Mesothelial cell of epicardium (in vitro differentiated cells): ENCODE data around the gene PROX1. TPM values are rescaled to one million over a fixed set of nuclear protein-coding genes. Genes with fewer than 3 reads are reported as not detected.

ENCODE experiments used
- DNase-seq, 2 experiments: peaks; one replicate each; pipeline ENCODE4 v3.0.0; 2021; ENCODE audit warnings: low spot score in 2 of 2; ENCODE audit not compliant: unreplicated experiment in 2 of 2
- H3K27ac Mint-ChIP-seq: 2 replicates; pipeline ENCODE4 v1.8.0; 2021; ENCODE audit warnings: mixed read lengths
- H3K27me3 Mint-ChIP-seq: 2 replicates; pipeline ENCODE4 v1.8.0; 2021; ENCODE audit warnings: low read depth, mixed read lengths
- H3K36me3 Mint-ChIP-seq: 2 replicates; pipeline ENCODE4 v1.8.0; 2021; ENCODE audit warnings: mixed read lengths
- H3K4me1 Mint-ChIP-seq: 2 replicates; pipeline ENCODE4 v1.8.0; 2021; ENCODE audit warnings: mixed read lengths
- H3K4me3 Mint-ChIP-seq: 2 replicates; pipeline ENCODE4 v1.8.0; 2021; ENCODE audit warnings: mild to moderate bottlenecking, moderate library complexity, mixed read lengths
- H3K9me3 Mint-ChIP-seq: 2 replicates; pipeline ENCODE4 v1.8.0; 2021; ENCODE audit warnings: mixed read lengths
- CTCF ChIP-seq: fragments of 200-600 bp; sonication (generic); IDR thresholded peaks from one replicate; pipeline ENCODE4 v1.5.0; 2021; ENCODE audit warnings: antibody characterized with exemption; ENCODE audit not compliant: unreplicated experiment
- total RNA-seq: library from RNA; stranded (reverse); gene quantifications from 3 replicates; pipeline ENCODE4 v1.2.1, GENCODE V29; 2021

PROX1 gene
- total RNA-seq, 1 donor from 2014 or later, result 1.4 TPM

GRCh38 chr1:214068979-214069378, 81.2 kb downstream of the PROX1 start:
- H3K4me1 Mint-ChIP-seq, result peaks cover 4% of the 10 kb centered on the region
- no peak for DNase-seq
- H3K4me3 Mint-ChIP-seq, result no peak overlapping the region
- H3K27me3 Mint-ChIP-seq, result peaks cover 94% of the 10 kb centered on the region
- no peak for TF ChIP-seq CTCF
- no peak overlapping the region for H3K27ac Mint-ChIP-seq
- no peaks in the 10 kb centered on the region for H3K9me3 Mint-ChIP-seq
- H3K36me3 Mint-ChIP-seq, result no peaks in the 10 kb centered on the region

- no peak for DNase-seq
- peaks cover 93% of the 10 kb centered on the region for H3K27me3 Mint-ChIP-seq
- no peaks in the 10 kb centered on the region for H3K9me3 Mint-ChIP-seq
- peaks cover 19% of the 10 kb centered on the region for H3K4me1 Mint-ChIP-seq
- no peak overlapping the region for H3K4me3 Mint-ChIP-seq
- no peaks in the 10 kb centered on the region for H3K36me3 Mint-ChIP-seq
- no peak for TF ChIP-seq CTCF
- no peak overlapping the region for H3K27ac Mint-ChIP-seq
These were observed 83.7 kb downstream of the PROX1 start for GRCh38 chr1:214071469-214071868.

GRCh38 chr1:214072426-214073157, 84.8 kb downstream of the PROX1 start:
- H3K27ac Mint-ChIP-seq, result no peak overlapping the region

GRCh38 chr1:214074477-214074876, 86.7 kb downstream of the PROX1 start:
- Mint-ChIP-seq H3K9me3 (no peaks in the 10 kb centered on the region), H3K4me1 (peaks cover 19% of the 10 kb centered on the region), H3K27me3 (peaks cover 90% of the 10 kb centered on the region), H3K4me3 (no peak overlapping the region), H3K27ac (no peak overlapping the region), H3K36me3 (no peaks in the 10 kb centered on the region)
- TF ChIP-seq CTCF, result no peak
- DNase-seq, result no peak

More at GRCh38 chr1:214072426-214073157, 84.8 kb downstream of the PROX1 start:
- peaks cover 19% of the 10 kb centered on the region for H3K4me1 Mint-ChIP-seq
- peaks cover 92% of the 10 kb centered on the region for H3K27me3 Mint-ChIP-seq
- no peak for DNase-seq
- no peak overlapping the region for H3K4me3 Mint-ChIP-seq
- TF ChIP-seq CTCF, result no peak
- no peaks in the 10 kb centered on the region for H3K36me3 Mint-ChIP-seq
- no peaks in the 10 kb centered on the region for H3K9me3 Mint-ChIP-seq

- H3K27me3 Mint-ChIP-seq, result peaks cover 87% of the 10 kb centered on the region
- H3K9me3 Mint-ChIP-seq, result no peaks in the 10 kb centered on the region
- TF ChIP-seq CTCF, result no peak
- no peak for DNase-seq
- no peak overlapping the region for H3K4me3 Mint-ChIP-seq
- H3K36me3 Mint-ChIP-seq, result no peaks in the 10 kb centered on the region
- no peak overlapping the region for H3K27ac Mint-ChIP-seq
- H3K4me1 Mint-ChIP-seq, result peaks cover 19% of the 10 kb centered on the region
These were observed 87.7 kb downstream of the PROX1 start for GRCh38 chr1:214075305-214075998.
